GM18505 (cell line): ENCODE results near the gene DAP.
A peak's percentile ranks its signal among the peaks of the same experiment; 100 is the strongest.

Experiments used
- ATAC-seq: cut with Tn5 transposase; IDR thresholded peaks from one replicate; pipeline ENCODE4 v1.9.1; 2021; ENCODE audit not compliant: unreplicated experiment
- POLR2A ChIP-seq: IDR thresholded peaks from 4 replicates; pipeline ENCODE4 v1.6.1; 2011; ENCODE audit warnings: borderline replicate concordance; ENCODE audit not compliant: insufficient read depth, insufficient read length; ENCODE audit errors: extremely low read depth

Gene DAP

DNA sequence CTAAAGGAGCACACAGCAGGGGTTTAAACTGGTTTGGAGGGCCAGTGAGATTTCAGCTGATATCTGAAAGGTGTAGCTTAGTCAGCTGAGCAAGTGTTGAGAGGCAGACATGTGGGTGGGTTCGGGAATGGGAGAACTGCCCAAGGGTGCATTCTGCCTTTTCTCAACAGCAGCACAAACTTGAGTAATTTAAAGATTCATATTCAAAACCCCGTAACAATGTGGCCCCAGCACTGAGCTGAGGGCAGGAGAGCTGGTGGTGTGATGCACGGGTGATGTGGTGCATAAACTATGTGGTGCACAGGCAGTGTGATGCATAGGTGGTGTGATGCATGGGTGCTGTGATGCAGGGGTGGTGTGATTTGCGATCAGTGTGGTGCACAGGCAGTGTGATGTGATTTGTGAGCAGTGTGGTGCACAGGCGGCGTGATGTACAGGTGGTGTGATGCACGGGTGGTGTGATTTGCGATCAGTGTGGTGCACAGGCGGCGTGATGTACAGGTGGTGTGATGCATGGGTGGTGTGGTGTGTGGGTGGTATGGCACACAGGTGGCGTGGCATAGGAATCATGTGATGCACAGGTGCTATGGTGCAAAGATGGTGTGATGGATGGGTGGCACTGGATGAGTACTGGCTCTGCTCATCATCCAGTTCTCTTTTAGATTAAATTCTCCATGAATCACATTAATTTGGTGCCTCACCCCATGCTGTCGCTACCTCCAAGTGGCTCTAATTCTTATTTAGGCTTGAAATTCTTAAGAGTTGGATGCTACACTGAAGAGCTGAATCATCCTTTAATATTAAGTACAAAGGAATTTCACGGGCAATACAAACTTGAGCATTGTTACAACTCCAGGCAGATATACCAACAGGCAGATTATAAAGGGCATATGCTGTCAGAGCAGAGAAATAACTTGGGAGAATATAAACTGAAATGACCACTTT, 53.6 kb downstream of the DAP start:
- no peak for TF ChIP-seq POLR2A
- no peak for ATAC-seq

DNA sequence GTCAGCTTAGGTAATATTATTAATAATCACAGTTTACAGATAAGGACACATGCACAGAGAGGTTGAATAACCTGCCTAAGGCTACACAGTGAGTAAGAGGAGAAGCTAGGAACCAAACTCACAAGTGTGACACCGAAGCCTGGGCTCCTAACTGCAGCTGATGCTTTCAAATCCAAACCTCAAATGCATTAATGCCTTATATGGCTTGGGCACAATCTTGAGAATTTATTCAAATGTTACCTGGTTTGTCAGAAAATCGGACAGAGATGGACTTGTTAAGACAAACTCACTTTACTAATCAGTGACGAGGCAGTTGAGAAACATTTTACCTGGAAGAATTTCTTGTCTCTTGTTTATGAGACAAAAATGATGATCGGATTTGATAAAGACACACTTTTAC, 54.7 kb downstream of the DAP start:
- ATAC-seq = no peak

GRCh38 chr5:10705747-10706146, 55.3 kb downstream of the DAP start:
- no peak for TF ChIP-seq POLR2A
- ATAC-seq = no peak

More for the DNA sequence above, 54.7 kb downstream of the DAP start:
- no peak for TF ChIP-seq POLR2A

DNA sequence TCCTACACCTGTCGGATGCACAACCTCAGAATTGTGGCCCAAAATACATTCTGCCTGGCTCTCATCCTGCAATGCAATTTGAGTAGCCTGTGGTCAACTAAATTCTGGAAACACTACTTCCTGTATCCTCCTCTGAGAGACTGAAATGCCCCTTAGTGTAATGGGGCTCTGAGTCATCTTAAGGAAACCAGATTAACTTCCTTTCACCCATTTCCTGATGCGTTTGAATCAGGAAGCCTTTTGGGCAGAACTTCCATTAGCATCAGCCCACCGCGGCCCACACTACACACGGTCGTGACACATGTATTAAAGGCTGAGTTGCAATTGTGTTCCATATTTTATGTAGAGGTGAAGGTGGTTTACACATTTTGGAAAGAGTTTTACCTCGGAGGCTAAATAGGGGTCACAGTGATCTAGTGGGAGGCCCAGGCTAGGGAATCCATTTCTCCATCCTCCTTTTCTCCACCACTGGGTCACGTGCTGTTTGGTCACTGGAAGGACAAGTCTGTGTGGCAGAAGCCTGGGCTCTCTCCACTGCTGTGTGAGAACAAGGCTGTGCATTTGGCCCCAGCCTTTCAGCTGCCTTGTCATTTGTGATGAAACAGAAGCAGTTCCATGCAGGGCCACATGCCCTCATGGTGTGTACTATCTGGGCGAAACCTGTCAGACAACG, 55.9 kb downstream of the DAP start:
- no peak for TF ChIP-seq POLR2A

GRCh38 chr5:10703676-10704075, 57.4 kb downstream of the DAP start:
- no peak for TF ChIP-seq POLR2A

More for the DNA sequence above, 55.9 kb downstream of the DAP start:
- ATAC-seq = no peak

GRCh38 chr5:10702911-10703491, 58.0 kb downstream of the DAP start:
- no peak for TF ChIP-seq POLR2A
- ATAC-seq = no peak

More at GRCh38 chr5:10703676-10704075, 57.4 kb downstream of the DAP start:
- ATAC-seq = no peak

GRCh38 chr5:10702040-10702629, 58.9 kb downstream of the DAP start:
- no peak for TF ChIP-seq POLR2A
- no peak for ATAC-seq

DNA sequence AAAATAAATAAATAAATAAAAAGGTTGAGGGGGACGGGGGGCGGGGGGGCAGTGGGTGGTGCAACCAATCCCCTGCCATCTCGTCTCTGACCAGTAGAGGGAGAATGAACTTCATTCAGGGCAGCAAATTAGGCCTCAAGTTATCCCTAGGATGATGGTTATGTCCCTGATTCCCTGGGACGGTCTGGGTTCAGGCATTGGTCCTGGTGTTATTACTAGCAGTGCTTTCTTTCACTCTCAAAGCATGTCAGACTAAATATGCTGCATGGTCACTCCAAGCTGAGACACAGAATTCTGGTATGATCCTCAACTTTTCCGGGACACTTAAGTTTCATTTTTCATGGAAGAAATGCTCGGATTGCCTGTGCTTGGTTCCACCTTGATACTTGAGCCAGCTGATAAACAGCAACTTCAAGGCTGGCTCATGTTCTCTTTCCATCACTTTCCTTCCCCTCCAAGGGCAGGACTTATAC, 59.4 kb downstream of the DAP start:
- no peak for TF ChIP-seq POLR2A
- ATAC-seq = no peak

DNA sequence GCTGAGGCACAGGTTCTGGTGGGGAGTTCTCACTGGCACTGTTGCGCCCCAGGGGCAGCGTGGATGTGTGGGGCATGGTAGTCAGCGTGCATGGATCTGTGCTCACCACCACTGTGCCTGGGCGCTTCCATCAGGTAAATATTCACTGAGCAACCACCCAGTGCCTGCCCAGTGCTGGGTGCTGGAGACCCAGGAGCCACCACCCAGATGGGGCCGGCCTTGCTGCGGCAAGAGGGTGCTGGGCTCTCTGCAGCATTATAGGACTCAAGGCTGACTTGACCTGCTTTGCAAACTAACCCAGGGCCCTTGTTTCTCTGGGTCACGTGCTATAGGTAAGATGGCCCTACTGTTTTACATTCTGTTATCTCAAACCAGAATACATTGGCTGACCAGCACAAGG, 60.5 kb downstream of the DAP start:
- ATAC-seq = no peak
- no peak for TF ChIP-seq POLR2A

GRCh38 chr5:10699987-10700386, 61.0 kb downstream of the DAP start:
- peak; percentile 66 for ATAC-seq
- no peak for TF ChIP-seq POLR2A

DNA sequence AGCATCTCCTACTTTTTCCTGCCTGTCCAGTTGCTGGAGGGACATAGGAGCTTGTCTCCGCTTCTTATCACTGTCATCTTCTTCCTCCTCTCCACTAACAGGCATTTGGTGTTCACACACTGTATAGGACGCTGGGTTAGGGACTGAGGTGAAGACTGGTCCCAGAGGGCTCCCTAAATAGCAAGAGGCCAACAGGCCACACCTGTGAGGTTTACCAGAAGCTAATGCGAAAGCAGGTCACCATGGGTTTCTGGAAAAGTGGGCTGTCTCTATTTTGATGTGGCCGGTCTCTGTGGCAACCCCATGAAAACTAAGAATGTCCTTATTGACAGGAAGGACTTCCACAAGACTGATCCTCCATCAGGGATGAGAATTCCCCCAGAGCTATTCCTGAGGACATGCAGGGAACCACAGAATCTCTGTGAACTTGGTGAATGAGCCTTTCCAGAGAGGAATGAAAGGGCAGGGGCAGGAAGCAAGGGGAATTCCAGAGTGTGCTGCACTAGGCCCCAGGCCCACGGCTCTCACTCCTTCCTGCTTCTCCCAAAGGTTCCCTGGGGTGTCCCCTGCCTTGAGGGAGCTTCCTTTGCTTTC, 61.7 kb downstream of the DAP start:
- ATAC-seq = peak; percentile 33

GRCh38 chr5:10695759-10696543, 65.1 kb downstream of the DAP start:
- no peak for ATAC-seq
- no peak for TF ChIP-seq POLR2A

More for the DNA sequence above, 61.7 kb downstream of the DAP start:
- no peak for TF ChIP-seq POLR2A
